GM12878 (cell line): ENCODE data around the gene CCDC91. TPM values are rescaled to one million over a fixed set of nuclear protein-coding genes. Genes with fewer than 3 reads are reported as not detected.

Experiments used
- ATAC-seq: fragments of 200-7000 bp; cut with Tn5 transposase; 3 replicates; pipeline ENCODE4 v1.9.1; 2020; ENCODE audit warnings: mild to moderate bottlenecking, moderate library complexity
- BruUV-seq: library from RNA; stranded (reverse); fragments of 400-500 nt; replicated peaks from 2 replicates; lab custom pipeline; 2021; lab: Mats Ljungman, UMichigan
- CTCF ChIA-PET: fragments of 300-600 bp; sonication (Branson Sonifier 250); formaldehyde crosslinking; extraction: SDS; loops from one replicate; lab custom pipeline; 2021; ENCODE audit warnings: inconsistent platforms; lab: Yijun Ruan, JAX
- POLR2A ChIA-PET: fragments of 350-600 bp; formaldehyde crosslinking; extraction: SDS; loops from one replicate; lab custom pipeline; 2021; ENCODE audit warnings: inconsistent platforms; lab: Charles Lee
- RAD21 ChIA-PET: fragments of 300-600 bp; sonication (Branson Sonifier 250); formaldehyde crosslinking; loops from one replicate; lab custom pipeline; 2023; ENCODE audit warnings: antibody characterized with exemption; ENCODE audit not compliant: unreplicated experiment; lab: Charles Lee
- SMC1A ChIA-PET: fragments of 300-600 bp; sonication (Branson Sonifier 250); formaldehyde crosslinking; loops from one replicate; lab custom pipeline; 2023; ENCODE audit not compliant: unreplicated experiment, uncharacterized antibody; lab: Charles Lee
- DNase-seq: peaks from one replicate; pipeline ENCODE4 v3.0.0-alpha.2; 2011; ENCODE audit warnings: low read depth, low spot score
- FAIRE-seq: peaks from 3 replicates; lab custom pipeline; 2011; peaks lifted over from hg19 to GRCh38; lab: Jason Lieb, UNC
- H2AFZ ChIP-seq: 2 replicates; pipeline ENCODE4 v1.6.0; 2011; ENCODE audit warnings: low read depth, low read length, control low read depth; ENCODE audit not compliant: control insufficient read depth
- H3K27ac ChIP-seq: 2 replicates; pipeline ENCODE4 v1.5.1; 2011; ENCODE audit warnings: control low read depth; ENCODE audit not compliant: control insufficient read depth, insufficient read depth
- H3K27me3 ChIP-seq, 2 experiments: replicated peaks in 1 of 2; 2 replicates each; pipeline versions ENCODE4 v1.6.0 to v1.6.1; 2011; ENCODE audit warnings: low read length in 1 of 2; ENCODE audit not compliant: control insufficient read depth in 2 of 2, insufficient read depth in 2 of 2
- H3K36me3 ChIP-seq, 2 experiments: 2 replicates each; pipeline ENCODE4 v1.5.1; 2011; ENCODE audit warnings: low read length in 1 of 2; ENCODE audit not compliant: control insufficient read depth in 2 of 2, insufficient read depth in 2 of 2
- H3K4me1 ChIP-seq: 2 replicates; pipeline ENCODE4 v1.6.1; 2011; ENCODE audit warnings: mild to moderate bottlenecking, low read length, moderate library complexity, mixed read lengths; ENCODE audit not compliant: control insufficient read depth, insufficient read depth
- H3K4me2 ChIP-seq: 2 replicates; pipeline ENCODE4 v1.6.0; 2011; ENCODE audit warnings: control low read depth; ENCODE audit not compliant: control insufficient read depth, insufficient read depth
- H3K4me3 ChIP-seq: fragments of 200-600 bp; sonication (generic); 2 replicates; pipeline ENCODE4 v1.5.1; 2016
- H3K79me2 ChIP-seq: 2 replicates; pipeline ENCODE4 v1.6.0; 2011; ENCODE audit warnings: low read length; ENCODE audit not compliant: control insufficient read depth, insufficient read depth
- H3K9ac ChIP-seq: 2 replicates; pipeline ENCODE4 v1.8.0; 2011; ENCODE audit warnings: low read length, control low read depth, mixed read lengths; ENCODE audit not compliant: control insufficient read depth, insufficient read depth
- H3K9me3 ChIP-seq: replicated peaks from 3 replicates; pipeline ENCODE4 v1.5.1; 2011; ENCODE audit warnings: mild to moderate bottlenecking, low read length; ENCODE audit not compliant: control insufficient read depth, insufficient read depth
- H4K20me1 ChIP-seq: 2 replicates; pipeline ENCODE4 v1.6.0; 2011; ENCODE audit not compliant: control insufficient read depth, insufficient read depth
- CBX5 ChIP-seq: sonication (generic); IDR thresholded peaks from 2 replicates; pipeline ENCODE4 v1.6.1; 2016; ENCODE audit warnings: low read depth, moderate library complexity, mild to moderate bottlenecking, inconsistent platforms
- FOS ChIP-seq: IDR thresholded peaks from 3 replicates; pipeline ENCODE4 v1.6.1; 2011; ENCODE audit warnings: borderline replicate concordance; ENCODE audit not compliant: insufficient read length; ENCODE audit errors: extremely low read depth
- FOXM1 ChIP-seq: IDR thresholded peaks from 2 replicates; pipeline ENCODE4 v1.6.1; 2012; ENCODE audit warnings: low read depth, mild to moderate bottlenecking, inconsistent platforms, low read length, moderate library complexity
- MEF2A ChIP-seq: IDR thresholded peaks from 2 replicates; pipeline ENCODE4 v1.6.1; 2011; ENCODE audit warnings: low read depth, mild to moderate bottlenecking, low read length, moderate library complexity; ENCODE audit not compliant: insufficient read depth
- NFIC ChIP-seq: IDR thresholded peaks from 2 replicates; pipeline ENCODE4 v1.6.1; 2012; ENCODE audit warnings: low read depth, mild to moderate bottlenecking, inconsistent platforms, low read length, moderate library complexity
- NFYB ChIP-seq: IDR thresholded peaks from 2 replicates; pipeline ENCODE4 v1.6.1; 2011; ENCODE audit warnings: low read depth, mild to moderate bottlenecking, low read length, improper control_type of control experiment, moderate library complexity; ENCODE audit not compliant: insufficient read depth
- POLR2A ChIP-seq: IDR thresholded peaks from 2 replicates; pipeline ENCODE4 v1.6.1; 2011; ENCODE audit warnings: low read depth, mild to moderate bottlenecking, low read length
- YY1 ChIP-seq: IDR thresholded peaks from 2 replicates; pipeline ENCODE4 v1.6.1; 2011; ENCODE audit warnings: low read depth, mild to moderate bottlenecking, low read length
- WGBS: methylation state at CpG from one replicate; pipeline ENCODE4 v1.1.6; 2016; ENCODE audit warnings: low lambda C conversion rate; ENCODE audit not compliant: insufficient replicate concordance, insufficient coverage; ENCODE audit errors: missing lambda C conversion rate; 5-methylcytosine and 5-hydroxymethylcytosine counted together
- in situ Hi-C: fragments of 300-500 bp; cut with MboI; formaldehyde crosslinking; loops from 9 replicates; pipeline ENCODE4 v1.14.3; 2018; ENCODE audit warnings: mixed read lengths
- intact Hi-C: fragments of 100-400 bp; cut with micrococcal nuclease; formaldehyde crosslinking; loops from one replicate; pipeline ENCODE4 v1.14.2; 2022; ENCODE audit not compliant: unreplicated experiment
- polyA plus RNA-seq, 11 experiments: library from polyadenylated mRNA; depleted of rRNA in 4 of 11; unstranded in 6 of 11; stranded (reverse) in 5 of 11; fragments of >200 nt; fragmentation: Nextera tagmentation in 4 of 11; fragmentation: Illumina TruSeq in 1 of 11; extraction: Ambion mirVana in 4 of 11; extraction: Trizol in 1 of 11; gene quantifications; 1 replicate in 1 of 11; 2 replicates in 10 of 11; pipeline versions ENCODE4 v1.2.1 to v1.2.3, GENCODE V29; 2011 to 2016; ENCODE audit warnings: inconsistent platforms in 2 of 11, missing spikeins in 2 of 11, low read depth in 1 of 11
- total RNA-seq, 4 experiments: library from RNA; depleted of rRNA in 3 of 4; stranded (reverse); fragments of >200 nt in 3 of 4; fragmentation: Illumina TruSeq in 1 of 4; extraction: Trizol in 1 of 4; gene quantifications; 2 replicates each; pipeline versions ENCODE4 v1.2.1 to v1.2.3, GENCODE V29; 2013 to 2021
- TF ChIP-seq, protein P1 (sequence below): fragments of 450-650 bp; IDR thresholded peaks from 2 replicates; pipeline ENCODE4 v1.6.1; 2016; ENCODE audit warnings: mild to moderate bottlenecking, moderate library complexity, borderline replicate concordance
- TF ChIP-seq, protein P2 (sequence below): IDR thresholded peaks from 2 replicates; pipeline ENCODE4 v1.6.1; 2012; ENCODE audit warnings: improper control_type of control experiment, low read depth, low read length; ENCODE audit not compliant: insufficient replicate concordance
- TF ChIP-seq, protein P3 (sequence below): fragments of 450-650 bp; IDR thresholded peaks from 2 replicates; pipeline ENCODE4 v1.6.1; 2018; ENCODE audit warnings: borderline replicate concordance, mild to moderate bottlenecking; ENCODE audit not compliant: partially characterized antibody

Gene CCDC91
- total and polyA plus RNA-seq, 10 of the 15 experiments (the other 5 are each of a cell fraction or from before 2014, with no cell fraction given): 6.1 to 24.9 (median 16.5) TPM

DNA sequence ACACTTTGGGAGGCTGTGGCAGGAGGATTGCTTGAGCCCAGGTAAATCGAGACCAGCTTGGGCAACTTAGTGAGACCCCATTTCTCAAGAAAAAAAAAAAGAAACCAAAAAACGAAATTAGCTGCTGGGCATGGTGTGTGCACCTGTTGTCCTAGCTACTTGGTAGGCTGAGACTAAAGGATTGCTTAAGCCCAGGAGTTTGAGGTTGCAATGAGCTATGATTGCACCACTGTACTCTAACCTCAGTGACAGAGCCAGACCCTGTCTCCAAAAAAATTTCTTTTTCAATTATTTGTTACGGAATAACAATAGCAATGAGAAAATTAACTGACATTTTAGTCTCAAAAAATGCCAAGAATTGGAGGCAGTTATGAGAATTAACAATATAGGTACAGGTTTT lies 128.0 kb downstream of the CCDC91 start (continued):
- TF ChIP-seq, protein P1, sequence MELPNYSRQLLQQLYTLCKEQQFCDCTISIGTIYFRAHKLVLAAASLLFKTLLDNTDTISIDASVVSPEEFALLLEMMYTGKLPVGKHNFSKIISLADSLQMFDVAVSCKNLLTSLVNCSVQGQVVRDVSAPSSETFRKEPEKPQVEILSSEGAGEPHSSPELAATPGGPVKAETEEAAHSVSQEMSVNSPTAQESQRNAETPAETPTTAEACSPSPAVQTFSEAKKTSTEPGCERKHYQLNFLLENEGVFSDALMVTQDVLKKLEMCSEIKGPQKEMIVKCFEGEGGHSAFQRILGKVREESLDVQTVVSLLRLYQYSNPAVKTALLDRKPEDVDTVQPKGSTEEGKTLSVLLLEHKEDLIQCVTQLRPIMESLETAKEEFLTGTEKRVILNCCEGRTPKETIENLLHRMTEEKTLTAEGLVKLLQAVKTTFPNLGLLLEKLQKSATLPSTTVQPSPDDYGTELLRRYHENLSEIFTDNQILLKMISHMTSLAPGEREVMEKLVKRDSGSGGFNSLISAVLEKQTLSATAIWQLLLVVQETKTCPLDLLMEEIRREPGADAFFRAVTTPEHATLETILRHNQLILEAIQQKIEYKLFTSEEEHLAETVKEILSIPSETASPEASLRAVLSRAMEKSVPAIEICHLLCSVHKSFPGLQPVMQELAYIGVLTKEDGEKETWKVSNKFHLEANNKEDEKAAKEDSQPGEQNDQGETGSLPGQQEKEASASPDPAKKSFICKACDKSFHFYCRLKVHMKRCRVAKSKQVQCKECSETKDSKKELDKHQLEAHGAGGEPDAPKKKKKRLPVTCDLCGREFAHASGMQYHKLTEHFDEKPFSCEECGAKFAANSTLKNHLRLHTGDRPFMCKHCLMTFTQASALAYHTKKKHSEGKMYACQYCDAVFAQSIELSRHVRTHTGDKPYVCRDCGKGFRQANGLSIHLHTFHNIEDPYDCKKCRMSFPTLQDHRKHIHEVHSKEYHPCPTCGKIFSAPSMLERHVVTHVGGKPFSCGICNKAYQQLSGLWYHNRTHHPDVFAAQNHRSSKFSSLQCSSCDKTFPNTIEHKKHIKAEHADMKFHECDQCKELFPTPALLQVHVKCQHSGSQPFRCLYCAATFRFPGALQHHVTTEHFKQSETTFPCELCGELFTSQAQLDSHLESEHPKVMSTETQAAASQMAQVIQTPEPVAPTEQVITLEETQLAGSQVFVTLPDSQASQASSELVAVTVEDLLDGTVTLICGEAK: no peak
- TF ChIP-seq YY1: no peak
- no peak for TF ChIP-seq CBX5
- no peak for TF ChIP-seq NFIC
- no peak for TF ChIP-seq FOS
- no peak for TF ChIP-seq MEF2A
- TF ChIP-seq POLR2A: no peak

DNA sequence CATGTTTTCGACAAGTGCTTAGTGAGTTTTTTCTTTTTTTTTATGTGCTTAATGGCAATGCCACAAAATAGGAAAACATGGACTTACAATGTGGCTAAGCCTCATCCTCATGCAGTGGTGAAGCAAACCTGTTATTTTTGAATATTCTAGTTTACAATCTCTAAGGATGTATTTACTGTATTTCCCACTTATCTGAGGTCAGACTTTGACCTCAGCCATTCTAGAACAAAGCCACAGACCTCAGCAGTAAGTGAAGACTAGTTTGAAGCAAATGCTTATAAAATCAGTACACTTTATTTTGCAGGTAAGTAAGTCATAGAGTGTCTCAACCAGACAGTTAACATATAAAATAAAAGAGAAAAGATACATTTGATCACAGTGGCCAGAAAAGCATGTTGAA lies 130.1 kb downstream of the CCDC91 start:
- H3K36me3 ChIP-seq: peaks cover 0 to 1% of the 10 kb centered on the region in 2 experiments; a peak in 3 of 4 replicates
- H3K4me3 ChIP-seq: no peak overlapping the region
- intact Hi-C loops: no loop called here
- H3K4me1 ChIP-seq: no peaks in the 10 kb centered on the region
- WGBS: 100% methylated on average over 1 of the region's 1 CpG
- BruUV-seq: no TSS peak
- DNase-seq (no peak), ATAC-seq (no peak), FAIRE-seq (no peak)
- no peak overlapping the region for H3K27ac ChIP-seq
- RAD21 ChIA-PET: no interaction called here
- no peak overlapping the region for H3K4me2 ChIP-seq
- in situ Hi-C loops: no loop called here
- no peak overlapping the region for H2AFZ ChIP-seq
- no peaks in the 10 kb centered on the region for H3K27me3 ChIP-seq
- H3K79me2 ChIP-seq: no peaks in the 10 kb centered on the region
- H3K9me3 ChIP-seq: peaks cover 3% of the 10 kb centered on the region; the same call in 2 of the 3 replicates
- POLR2A ChIA-PET: no interaction called here
- CTCF ChIA-PET: no interaction called here
- no peak overlapping the region for H3K9ac ChIP-seq
- H4K20me1 ChIP-seq: no peaks in the 10 kb centered on the region
- SMC1A ChIA-PET: interaction anchor here (1.2 kb wide), 1 partner anchor 7 kb away, joined by 3 read pairs; no protein-coding TSS in a partner anchor
- TF ChIP-seq, protein P2, sequence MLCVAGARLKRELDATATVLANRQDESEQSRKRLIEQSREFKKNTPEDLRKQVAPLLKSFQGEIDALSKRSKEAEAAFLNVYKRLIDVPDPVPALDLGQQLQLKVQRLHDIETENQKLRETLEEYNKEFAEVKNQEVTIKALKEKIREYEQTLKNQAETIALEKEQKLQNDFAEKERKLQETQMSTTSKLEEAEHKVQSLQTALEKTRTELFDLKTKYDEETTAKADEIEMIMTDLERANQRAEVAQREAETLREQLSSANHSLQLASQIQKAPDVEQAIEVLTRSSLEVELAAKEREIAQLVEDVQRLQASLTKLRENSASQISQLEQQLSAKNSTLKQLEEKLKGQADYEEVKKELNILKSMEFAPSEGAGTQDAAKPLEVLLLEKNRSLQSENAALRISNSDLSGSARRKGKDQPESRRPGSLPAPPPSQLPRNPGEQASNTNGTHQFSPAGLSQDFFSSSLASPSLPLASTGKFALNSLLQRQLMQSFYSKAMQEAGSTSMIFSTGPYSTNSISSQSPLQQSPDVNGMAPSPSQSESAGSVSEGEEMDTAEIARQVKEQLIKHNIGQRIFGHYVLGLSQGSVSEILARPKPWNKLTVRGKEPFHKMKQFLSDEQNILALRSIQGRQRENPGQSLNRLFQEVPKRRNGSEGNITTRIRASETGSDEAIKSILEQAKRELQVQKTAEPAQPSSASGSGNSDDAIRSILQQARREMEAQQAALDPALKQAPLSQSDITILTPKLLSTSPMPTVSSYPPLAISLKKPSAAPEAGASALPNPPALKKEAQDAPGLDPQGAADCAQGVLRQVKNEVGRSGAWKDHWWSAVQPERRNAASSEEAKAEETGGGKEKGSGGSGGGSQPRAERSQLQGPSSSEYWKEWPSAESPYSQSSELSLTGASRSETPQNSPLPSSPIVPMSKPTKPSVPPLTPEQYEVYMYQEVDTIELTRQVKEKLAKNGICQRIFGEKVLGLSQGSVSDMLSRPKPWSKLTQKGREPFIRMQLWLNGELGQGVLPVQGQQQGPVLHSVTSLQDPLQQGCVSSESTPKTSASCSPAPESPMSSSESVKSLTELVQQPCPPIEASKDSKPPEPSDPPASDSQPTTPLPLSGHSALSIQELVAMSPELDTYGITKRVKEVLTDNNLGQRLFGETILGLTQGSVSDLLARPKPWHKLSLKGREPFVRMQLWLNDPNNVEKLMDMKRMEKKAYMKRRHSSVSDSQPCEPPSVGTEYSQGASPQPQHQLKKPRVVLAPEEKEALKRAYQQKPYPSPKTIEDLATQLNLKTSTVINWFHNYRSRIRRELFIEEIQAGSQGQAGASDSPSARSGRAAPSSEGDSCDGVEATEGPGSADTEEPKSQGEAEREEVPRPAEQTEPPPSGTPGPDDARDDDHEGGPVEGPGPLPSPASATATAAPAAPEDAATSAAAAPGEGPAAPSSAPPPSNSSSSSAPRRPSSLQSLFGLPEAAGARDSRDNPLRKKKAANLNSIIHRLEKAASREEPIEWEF: no peak
- TF ChIP-seq, protein P3, sequence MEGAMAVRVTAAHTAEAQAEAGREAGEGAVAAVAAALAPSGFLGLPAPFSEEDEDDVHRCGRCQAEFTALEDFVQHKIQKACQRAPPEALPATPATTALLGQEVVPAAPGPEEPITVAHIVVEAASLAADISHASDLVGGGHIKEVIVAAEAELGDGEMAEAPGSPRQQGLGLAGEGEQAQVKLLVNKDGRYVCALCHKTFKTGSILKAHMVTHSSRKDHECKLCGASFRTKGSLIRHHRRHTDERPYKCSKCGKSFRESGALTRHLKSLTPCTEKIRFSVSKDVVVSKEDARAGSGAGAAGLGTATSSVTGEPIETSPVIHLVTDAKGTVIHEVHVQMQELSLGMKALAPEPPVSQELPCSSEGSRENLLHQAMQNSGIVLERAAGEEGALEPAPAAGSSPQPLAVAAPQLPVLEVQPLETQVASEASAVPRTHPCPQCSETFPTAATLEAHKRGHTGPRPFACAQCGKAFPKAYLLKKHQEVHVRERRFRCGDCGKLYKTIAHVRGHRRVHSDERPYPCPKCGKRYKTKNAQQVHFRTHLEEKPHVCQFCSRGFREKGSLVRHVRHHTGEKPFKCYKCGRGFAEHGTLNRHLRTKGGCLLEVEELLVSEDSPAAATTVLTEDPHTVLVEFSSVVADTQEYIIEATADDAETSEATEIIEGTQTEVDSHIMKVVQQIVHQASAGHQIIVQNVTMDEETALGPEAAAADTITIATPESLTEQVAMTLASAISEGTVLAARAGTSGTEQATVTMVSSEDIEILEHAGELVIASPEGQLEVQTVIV: no peak
- TF ChIP-seq FOXM1 (no peak), NFYB (no peak)
